ENCODE data around the gene C20orf144.
A peak's percentile ranks its signal among the peaks of the same experiment; 100 is the strongest.

Gene C20orf144

DNA sequence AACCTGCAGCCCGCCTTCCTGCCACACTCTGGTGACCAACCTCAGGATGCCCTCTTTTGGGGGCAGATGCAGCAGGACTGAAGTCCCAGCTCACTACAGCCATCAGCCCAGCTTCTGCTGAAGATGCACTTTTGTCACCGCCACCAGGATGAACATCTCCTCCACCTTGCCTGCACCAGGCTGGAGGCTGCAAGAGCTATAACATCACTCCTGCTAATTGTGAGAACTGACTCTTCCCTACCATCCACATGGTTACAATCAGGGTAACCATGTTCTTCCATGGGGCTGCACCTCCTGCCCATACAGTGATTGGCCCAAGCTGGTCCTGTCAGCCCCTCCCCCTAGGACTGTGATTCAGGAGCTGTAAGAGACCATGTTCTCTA is 2.6 kb downstream of the C20orf144 start:
- no peak for DNase-seq (ENCODE audit: low read depth in 2 of 2)

DNA sequence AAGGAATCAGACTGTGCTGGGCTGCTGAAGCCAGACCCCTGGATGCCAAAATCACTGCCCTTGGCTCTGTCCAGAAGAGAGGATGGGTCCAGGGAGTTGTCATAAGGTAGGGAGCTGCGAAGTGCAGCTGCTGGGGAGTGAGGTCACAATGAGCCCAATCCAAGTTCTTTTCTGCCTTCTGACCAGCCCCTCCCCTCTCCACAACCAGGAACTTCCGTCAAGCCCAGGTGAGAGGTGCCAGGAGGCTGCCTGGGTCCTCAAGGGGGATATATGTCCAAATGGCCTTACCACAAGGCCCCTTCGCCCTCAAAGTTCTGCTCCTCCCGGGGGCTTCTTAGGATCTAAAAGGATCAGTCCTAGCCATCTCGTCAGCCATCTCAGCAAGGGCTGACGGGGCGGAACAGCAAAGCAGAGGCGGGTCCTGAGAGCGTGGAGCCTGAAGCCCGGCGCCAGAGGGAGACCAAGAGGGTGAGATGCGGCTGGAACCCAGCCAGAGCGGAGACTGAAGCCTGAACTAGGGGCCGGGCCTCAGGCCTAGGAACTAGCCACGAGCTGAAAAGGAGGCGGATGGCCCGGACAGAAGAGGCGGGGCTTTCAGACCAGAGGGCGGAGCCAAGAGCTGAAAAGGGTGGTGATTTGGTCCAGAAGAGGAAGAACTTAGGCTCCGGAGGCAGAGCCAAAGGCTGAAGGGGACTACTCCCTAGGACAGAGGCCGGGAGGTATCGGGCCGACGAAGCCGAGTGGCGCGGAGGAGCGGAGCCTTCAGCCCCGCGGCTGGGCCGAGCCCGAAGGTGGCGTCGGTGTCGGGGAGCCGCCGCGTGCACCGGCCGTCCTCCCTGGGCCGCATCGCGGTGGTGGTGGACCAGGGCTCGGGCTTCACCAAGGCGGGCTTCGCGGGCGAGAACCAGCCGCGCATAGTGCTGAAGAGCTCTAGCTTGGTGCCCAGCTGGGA is 4.4 kb downstream of the C20orf144 start, which contains the start of gene ACTL10:
ACTL10 (plus strand) TSS at position 651 of the 952 bp plus-strand sequence. CDS start 555 bp downstream, outside the sequence.
- DNase-seq (ENCODE audit: low read depth in 2 of 2): peak; percentile 64 to 73

DNA sequence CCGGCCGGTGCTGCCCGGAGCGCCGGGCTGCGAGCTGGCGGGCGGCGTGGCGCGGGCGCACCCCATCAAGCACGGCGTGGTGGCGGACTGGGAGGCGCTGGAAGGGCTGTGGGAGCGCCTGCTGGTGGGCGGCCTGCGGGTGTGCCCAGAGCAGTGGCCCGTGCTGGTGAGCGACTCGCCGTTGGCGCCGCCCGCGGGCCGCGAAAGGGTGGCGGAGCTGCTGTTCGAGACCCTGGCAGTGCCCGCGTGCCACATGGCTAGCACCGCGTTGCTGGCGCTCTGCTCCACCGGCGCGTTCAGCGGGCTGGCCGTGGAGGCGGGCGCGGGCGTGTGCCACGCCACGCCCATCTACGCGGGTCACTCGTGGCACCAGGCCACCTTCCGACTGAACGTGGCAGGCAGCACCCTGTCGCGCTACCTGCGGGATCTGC is 5.1 kb downstream of the C20orf144 start:
- DNase-seq (ENCODE audit: low read depth in 2 of 2): peak in 1 of 2 donors; percentile 45

DNA sequence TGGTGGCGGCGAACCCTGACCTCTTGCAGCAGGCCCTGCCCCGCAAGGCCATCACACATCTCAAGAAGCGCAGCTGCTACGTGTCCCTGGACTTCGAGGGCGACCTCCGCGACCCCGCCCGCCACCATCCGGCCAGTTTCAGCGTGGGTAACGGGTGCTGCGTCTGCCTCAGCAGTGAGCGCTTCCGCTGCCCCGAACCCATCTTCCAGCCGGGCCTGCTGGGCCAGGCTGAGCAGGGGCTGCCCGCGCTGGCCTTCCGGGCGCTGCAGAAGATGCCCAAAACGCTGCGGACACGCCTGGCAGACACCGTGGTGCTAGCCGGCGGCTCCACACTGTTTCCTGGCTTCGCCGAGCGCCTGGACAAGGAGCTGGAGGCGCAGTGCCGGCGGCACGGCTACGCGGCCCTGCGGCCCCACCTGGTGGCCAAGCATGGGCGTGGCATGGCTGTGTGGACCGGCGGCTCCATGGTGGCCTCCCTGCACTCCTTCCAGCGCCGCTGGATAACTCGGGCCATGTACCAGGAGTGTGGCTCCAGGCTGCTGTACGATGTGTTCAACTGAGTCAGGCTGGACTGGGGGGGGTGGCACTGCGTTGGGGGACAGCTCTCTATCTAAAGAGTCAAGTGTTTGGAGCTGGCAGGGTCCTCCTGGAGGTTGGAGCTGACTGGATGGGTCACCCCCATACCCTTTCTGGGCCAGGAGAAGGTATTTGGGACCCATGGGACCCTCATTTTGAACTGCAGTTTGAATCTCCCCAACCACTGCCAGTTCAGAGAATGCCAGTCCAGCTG is 5.7 kb downstream of the C20orf144 start:
- peak; percentile 45 to 70 for DNase-seq (ENCODE audit: low read depth in 2 of 2)

DNA sequence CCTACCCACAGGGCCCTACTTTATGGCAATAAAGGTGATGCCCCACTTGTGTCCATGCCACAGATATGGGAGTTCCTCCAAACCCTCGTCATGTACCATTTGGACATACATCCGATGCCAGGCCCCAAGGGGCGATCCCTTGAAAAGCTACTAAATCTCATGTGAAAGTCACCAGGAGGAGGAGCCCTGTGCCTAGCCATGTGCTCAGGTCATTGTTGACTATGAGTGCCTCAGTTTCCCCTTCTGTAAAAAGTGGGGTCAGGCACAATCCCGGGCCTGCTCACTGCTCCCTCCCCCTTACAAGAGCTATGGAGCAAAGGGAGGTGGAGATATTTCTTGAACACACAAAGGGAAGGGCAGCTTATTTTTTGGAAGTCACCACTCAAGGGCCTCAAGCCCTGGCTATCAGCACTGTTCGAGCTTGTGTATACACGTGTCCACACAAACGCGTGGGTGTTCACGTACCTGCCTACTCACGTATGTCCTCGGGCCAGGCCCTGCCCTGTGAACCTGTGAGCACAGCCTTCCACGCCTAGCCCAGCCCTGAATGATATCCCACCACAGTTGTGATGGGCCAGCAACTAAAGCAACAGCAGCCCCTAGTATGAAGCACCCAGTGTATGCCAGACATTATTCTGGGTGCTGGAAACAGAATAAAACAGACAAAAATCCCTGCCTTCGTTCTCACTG is 6.5 kb downstream of the C20orf144 start:
- no peak for DNase-seq (ENCODE audit: low read depth in 2 of 2)

DNA sequence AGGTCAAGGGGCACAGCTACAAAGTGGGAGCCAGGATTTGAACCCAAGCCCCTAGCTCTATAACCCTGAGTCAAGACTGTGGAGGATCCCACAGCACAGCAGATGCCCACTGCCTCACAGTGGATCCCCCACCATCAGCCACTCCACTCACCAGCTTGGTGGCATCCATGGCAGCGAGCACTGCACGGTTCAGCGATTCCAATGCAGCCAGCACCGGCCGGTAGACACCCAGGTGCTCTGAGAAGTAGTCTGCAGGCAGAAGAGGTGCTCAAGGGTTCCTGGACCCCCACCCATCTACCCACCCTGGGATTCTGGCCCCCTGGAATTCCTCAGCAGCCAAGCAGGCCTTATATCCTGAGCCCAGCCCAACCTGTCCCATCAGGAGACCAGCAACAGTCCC is 7.1 kb downstream of the C20orf144 start:
- no peak for DNase-seq (ENCODE audit: low read depth in 2 of 2)

DNA sequence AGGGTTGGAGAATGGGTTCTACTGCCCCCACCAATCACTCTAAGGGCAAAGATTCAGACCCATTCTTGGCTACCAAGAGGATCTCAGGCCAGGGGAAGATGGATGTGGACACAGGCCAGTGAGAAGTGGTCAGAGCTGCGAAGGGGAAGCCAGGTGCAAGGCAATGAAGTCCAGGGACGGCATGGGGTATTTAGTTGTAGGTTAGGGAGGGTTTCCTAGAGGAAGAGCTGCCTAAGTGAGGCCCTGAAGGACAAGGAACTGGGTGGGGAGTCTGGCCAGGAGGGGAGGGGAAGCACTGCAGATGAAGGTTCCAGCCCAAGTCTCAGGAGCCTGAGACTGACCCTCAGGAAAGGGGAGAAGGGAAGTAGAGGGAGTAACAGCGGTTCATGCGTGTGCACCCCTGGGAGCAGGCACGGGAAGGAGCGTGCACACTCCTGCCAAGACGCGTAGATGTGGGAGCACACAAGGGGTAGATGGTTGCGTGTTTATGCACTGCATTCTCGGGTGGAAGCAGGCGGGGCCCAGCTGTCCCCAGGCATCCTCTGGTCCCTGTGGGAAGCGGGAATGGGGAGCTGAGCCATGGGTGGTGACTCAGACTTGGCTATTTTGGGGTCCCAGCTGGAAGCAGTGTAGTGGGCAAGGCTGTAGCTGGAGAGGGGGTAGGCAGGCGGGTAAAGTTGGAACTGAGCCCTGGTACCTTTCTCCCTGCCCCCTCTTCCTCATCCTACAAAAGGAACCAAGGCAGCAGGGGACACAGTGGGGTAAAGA is 7.9 kb downstream of the C20orf144 start:
- no peak for DNase-seq (ENCODE audit: low read depth in 2 of 2)

DNA sequence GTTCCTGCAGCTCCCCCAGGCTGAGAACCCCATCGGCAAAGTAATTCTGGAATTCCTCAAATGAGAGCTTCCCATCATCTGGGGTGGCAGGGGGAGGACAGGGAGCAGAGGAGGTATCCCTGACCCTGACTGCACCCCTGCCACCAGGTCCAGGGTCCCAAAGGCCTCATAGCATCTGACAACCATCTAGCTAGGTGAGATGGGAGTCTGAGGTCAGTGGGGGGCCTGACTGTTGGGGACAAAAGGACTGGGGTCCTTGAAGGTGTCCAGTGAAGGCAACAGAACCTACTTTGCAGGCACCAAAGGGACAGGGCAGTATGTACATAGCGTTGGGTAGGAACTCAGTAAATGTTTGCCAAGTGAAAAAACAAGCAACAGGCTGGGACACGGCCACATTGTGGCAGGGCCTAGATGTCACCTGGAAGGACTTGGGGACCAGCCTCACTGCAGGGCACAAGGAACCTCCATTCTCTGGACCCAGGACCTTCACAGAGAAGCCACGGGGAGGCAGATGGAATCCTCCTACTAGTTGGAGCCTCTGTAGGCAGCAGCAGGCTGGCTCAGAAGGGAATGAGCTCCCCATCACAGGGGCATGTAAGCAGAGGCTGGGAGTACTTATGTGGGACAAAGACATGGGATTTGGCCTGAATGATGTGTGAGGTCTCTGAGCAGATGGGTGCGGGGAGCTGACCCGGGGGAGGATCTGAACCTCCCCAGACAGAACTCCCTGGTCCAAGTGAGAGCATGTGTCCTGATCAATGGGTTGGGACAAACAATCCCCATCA is 8.8 kb downstream of the C20orf144 start:
- DNase-seq (ENCODE audit: low read depth in 2 of 2): no peak

DNA sequence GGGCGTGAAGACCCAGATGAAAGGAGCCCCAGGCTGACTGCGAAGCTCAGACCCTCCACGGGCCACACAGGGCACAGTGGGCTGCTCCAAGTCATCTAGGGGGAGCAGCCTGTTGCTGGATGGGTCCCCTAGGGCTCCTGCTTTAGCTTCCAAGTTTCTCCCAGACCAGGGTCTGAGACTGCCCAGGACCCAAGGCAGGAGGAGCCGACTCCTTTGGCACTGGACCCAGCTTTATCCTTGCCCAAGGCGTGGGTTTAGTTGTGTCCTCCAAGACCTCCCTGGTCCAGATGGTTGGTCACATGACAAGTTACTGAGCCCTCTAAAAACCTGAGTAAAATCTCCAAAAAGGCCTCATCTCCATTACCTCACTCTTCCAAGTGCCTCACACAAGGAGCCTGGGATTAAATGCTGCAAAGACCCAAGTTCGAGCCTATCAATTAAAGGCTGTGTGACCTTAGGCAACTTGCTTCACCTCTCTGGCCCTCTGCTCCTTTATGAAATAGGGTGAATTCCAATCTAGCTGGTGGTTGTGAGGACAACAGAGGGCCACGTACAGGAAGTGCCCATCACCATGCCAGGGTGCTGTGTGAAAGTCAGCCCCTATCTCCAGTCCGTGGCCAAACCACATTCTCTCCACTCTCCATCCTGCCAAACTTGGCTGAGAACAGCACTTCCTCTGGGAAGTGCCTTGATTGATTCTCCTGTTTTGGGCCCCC is 9.6 kb downstream of the C20orf144 start:
- DNase-seq (ENCODE audit: low read depth in 2 of 2): no peak

DNA sequence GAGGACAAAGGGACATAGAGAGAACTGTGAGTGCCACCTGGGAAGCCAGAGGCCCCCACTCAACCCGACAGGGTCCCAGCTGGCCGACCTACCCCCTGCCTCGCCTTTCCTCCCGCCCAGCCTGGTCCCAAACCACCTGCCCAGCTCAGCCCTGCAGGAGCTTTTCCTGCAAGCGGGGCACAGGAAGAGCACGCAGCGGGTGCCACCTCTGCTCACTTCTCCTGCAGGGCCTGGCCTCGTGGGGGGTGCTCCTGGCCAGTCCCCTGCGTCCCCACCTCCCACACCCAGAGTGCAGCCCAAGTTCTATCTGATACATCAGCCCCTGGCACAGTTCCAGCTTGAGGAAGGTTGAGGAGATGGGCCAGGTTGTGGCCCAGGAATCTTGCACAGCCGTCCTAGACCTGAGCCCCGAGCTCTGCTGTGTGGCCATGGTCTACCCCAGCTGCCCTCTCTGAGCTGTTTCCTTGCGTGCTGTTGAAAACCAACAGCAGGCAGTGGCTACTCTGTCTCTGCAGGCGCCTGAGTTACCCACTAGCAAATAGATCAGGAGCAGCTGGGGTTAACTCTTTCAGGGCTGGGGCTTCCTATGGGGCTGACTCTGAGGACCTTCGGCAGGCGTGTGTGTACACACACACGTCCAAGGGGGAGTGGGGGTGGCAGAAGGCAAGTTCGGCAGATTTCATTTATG is 10.4 kb downstream of the C20orf144 start:
- no peak for DNase-seq (ENCODE audit: low read depth in 2 of 2)

DNA sequence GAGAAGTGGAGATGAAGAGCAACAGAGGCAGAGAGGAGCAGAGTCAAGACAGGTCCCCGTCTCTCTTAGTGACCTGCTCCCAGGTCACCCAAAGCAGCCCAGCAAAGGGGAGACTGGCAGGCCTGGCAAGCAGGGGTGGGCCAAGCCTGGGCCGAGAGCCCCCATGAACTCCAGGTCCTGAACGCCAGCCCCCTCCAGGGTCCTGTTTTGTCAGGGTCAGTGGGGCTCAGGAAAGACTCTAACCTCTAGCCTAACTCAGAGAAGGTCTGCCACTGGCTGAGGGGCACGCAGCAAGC is 10.9 kb downstream of the C20orf144 start:
- DNase-seq (ENCODE audit: low read depth in 2 of 2): no peak

DNA sequence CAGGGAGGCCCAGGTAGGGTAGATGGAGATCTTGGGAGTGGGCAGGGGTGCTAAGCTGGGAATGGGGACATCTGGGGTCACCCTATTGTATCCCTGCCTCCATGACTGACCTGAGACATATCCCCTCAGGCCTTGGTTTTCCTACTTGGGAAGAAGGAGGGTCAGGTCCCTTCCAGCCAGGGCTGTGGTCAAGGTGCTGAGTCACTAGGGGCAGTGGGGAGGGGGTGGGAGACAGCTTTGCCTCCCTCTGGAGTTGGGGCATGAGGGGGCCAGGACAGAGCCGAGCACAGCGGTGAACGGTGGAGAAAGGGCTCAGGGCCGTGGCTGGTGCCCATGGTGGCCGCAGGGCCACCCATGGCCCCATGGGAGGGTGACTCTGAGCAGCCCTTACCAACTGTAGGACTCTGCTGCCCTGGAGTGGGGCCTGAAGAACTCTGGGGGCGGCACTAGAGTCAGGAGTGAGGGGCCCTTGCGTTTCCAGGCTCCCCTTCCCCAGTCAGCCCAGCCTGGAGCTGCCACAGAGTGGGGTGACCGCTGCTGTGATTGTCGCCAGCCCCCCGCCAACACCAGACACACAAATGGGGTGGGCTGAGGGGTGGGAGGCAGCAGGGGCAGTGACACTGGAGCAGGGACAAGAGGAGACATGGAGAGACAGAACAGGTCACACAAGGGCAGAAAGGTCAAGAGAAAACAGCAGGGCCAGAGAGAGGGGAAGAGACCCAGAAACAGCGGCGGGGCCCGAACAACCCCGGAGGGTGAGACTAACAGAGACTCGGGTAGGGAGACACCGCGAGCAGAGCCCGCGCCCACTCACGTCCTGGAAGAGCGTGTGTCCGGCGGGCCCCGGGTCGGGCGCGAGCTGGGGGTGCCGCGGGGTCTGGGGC is 11.5 kb downstream of the C20orf144 start:
- DNase-seq (ENCODE audit: low read depth in 2 of 2): no peak

DNA sequence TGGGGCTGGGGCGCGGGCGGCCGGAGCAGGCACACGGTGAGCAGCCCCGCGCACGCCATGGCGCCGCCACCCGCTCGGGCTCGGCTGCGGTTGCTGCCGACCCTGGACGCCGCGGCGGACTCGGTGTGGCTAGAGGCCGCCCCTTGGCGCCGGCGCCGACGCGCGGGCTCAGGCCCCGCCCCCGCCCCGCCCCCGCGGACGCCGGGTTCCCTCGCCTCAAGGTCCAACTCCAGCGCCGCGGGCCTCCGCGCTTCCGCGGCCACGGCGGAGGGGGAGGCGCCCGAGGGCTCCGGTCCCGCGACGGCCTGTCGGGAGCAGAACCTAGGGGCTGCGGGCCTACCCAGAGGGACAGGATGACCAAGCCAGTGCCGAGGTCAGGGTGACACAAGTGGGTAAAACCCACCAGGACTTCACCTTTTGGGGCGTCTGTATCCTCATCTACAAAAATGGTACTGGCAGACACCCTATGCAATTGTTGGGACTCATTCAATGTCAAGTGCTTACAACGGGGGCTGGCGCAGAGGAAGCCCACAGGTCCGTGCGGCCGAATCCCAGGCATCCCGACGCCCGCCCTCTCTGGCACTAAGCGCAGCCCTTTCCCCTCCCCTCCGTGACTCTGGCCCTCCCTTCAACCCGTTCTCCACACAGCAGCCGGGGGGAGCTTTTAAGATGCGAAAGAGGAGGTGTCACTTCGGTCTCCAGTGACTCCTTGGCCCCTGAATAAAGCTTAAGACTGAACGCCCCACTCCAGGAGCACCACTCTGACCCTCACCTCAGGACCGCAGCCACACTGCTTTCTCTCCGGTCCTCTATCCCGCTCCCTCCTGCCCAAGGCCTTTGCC is 12.4 kb downstream of the C20orf144 start, which contains the start of gene NECAB3:
NECAB3 (minus strand) TSS at position 135 of the 842 bp plus-strand sequence; CDS start at position 59, 76 bp downstream.
- DNase-seq (ENCODE audit: low read depth in 2 of 2): peak in 1 of 2 donors; percentile 55

DNA sequence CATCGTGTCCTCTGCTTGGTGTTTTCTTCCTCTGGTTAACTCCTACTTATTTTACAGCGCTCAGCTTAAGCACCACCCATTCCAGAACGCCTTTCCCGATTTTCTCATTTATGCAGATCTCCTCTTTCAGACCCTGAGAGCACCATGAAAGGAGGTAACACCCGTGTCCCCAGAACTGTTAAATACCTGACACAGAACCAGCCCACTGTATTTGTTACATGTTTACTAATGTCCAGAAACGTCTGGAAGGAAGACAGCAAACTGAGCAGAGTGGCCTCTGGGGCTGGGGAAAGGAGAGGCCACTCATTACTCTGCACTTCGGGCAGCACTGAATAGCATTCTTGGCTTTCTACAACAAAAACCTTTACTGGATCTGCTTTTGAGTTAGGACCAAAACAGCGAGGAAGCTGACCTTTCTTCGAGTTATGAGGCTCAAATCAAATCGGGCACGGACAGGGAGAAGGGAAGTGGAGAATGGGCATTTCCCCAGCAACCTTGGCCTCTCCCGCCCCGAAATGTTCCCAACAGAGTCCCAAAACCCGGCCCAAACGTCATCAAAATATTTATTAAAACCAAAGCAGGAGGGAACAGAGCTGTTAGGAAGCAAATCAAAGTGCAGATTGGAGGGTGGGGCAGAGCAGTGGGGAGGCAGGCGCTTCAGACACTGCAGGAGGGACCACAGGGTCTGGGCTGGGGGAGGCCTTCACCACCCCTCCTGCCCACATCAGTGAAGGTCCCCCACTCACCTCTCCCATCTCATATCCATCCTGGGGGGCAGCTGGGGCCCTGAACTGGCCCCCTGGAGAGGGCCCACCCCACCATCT is 13.2 kb downstream of the C20orf144 start:
- no peak for DNase-seq (ENCODE audit: low read depth in 2 of 2)

DNA sequence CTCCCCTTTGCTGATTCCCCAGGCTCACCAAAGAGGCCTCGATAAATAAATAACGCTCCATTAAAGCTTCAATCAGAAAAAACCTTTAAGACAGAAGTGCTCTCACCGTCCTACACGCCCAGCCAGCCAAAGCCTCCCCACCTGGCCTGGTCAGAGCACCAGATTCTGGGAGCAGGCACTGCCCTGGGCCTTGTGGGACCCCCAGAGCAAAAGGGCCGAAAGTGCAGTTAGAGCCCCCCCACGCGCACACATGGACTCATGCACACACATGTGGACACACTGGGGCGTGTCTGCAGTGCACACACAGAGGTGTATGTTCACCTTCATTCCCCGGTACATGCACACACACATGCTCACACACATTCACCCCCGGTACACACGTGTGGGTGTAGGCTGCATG is 14.0 kb downstream of the C20orf144 start:
- no peak for DNase-seq (ENCODE audit: low read depth in 2 of 2)

Measured in stimulated activated CD8-positive, alpha-beta memory T cell treated with anti-CD3 and anti-CD28 coated beads, Interleukin-7, amount 100 ng/mL, for 4 hours (primary cell).